Karpas-422 (cell line): ENCODE results near the gene RPL37. TPM values are rescaled to one million over a fixed set of nuclear protein-coding genes. Genes with fewer than 3 reads are reported as not detected.
A peak's percentile ranks its signal among the peaks of the same experiment; 100 is the strongest.
"Not testable (repeated sequence)": the region's sequence is repeated elsewhere in the genome, so short reads cannot be mapped to it uniquely, and the experiment has no call there.

ENCODE experiments used
- DNase-seq: peaks from one replicate; pipeline ENCODE4 v3.0.0-alpha.2; 2015
- H2AFZ ChIP-seq: fragments of 200-600 bp; sonication (generic); 2 replicates; pipeline ENCODE4 v1.6.1; 2014; ENCODE audit warnings: antibody characterized with exemption, low read length, mixed read lengths
- H3K27ac ChIP-seq: fragments of 200-600 bp; sonication (generic); 2 replicates; pipeline ENCODE4 v1.5.1; 2014; ENCODE audit warnings: mild to moderate bottlenecking, low read length, moderate library complexity
- H3K27me3 ChIP-seq: fragments of 200-600 bp; sonication (generic); 2 replicates; pipeline ENCODE4 v1.6.1; 2014; ENCODE audit warnings: low read length, mixed read lengths
- H3K36me3 ChIP-seq: fragments of 200-600 bp; sonication (generic); 2 replicates; pipeline ENCODE4 v1.6.1; 2014; ENCODE audit warnings: low read length, mixed read lengths; ENCODE audit not compliant: insufficient read depth
- H3K4me1 ChIP-seq: fragments of 200-600 bp; sonication (generic); 2 replicates; pipeline ENCODE4 v1.6.1; 2014; ENCODE audit warnings: mild to moderate bottlenecking, low read length, mixed read lengths
- H3K4me2 ChIP-seq: fragments of 200-600 bp; sonication (generic); 2 replicates; pipeline ENCODE4 v1.6.1; 2014; ENCODE audit warnings: low read length, low read depth, mild to moderate bottlenecking; ENCODE audit not compliant: poor library complexity, severe bottlenecking
- H3K4me3 ChIP-seq: fragments of 200-600 bp; sonication (generic); 2 replicates; pipeline ENCODE4 v1.5.1; 2014; ENCODE audit warnings: mild to moderate bottlenecking, antibody characterized with exemption, low read length, mixed read lengths
- H3K79me2 ChIP-seq: fragments of 200-600 bp; sonication (generic); 2 replicates; pipeline ENCODE4 v1.6.1; 2014; ENCODE audit warnings: mild to moderate bottlenecking, low read length, mixed read lengths
- H3K9ac ChIP-seq: fragments of 200-600 bp; sonication (generic); 2 replicates; pipeline ENCODE4 v1.6.0; 2014; ENCODE audit warnings: low read length
- H3K9me2 ChIP-seq: fragments of 200-600 bp; sonication (generic), shearing (Covaris generic); replicated peaks from 2 replicates; pipeline ENCODE4 v1.6.0; 2014; ENCODE audit warnings: mild to moderate bottlenecking, low read length, moderate library complexity; ENCODE audit not compliant: insufficient read depth
- H3K9me3 ChIP-seq: fragments of 300-700, 200-600 bp; sonication (generic); 2 replicates; pipeline ENCODE4 v1.6.1; 2014; ENCODE audit warnings: low read length, mixed read lengths
- H4K20me1 ChIP-seq: fragments of 200-600 bp; sonication (generic); 2 replicates; pipeline ENCODE4 v1.6.1; 2014; ENCODE audit warnings: mild to moderate bottlenecking, antibody characterized with exemption, low read length, low read depth; ENCODE audit not compliant: insufficient read depth
- total RNA-seq: library from RNA; depleted of rRNA; stranded (reverse); fragments of >200 nt; shearing (Covaris generic); gene quantifications from 2 replicates; pipeline ENCODE4 v1.2.3, GENCODE V29; 2014; ENCODE audit warnings: low replicate concordance

The RPL37 gene
- total RNA-seq, 1 experiment from 2014 or later = 3,939 TPM

DNA sequence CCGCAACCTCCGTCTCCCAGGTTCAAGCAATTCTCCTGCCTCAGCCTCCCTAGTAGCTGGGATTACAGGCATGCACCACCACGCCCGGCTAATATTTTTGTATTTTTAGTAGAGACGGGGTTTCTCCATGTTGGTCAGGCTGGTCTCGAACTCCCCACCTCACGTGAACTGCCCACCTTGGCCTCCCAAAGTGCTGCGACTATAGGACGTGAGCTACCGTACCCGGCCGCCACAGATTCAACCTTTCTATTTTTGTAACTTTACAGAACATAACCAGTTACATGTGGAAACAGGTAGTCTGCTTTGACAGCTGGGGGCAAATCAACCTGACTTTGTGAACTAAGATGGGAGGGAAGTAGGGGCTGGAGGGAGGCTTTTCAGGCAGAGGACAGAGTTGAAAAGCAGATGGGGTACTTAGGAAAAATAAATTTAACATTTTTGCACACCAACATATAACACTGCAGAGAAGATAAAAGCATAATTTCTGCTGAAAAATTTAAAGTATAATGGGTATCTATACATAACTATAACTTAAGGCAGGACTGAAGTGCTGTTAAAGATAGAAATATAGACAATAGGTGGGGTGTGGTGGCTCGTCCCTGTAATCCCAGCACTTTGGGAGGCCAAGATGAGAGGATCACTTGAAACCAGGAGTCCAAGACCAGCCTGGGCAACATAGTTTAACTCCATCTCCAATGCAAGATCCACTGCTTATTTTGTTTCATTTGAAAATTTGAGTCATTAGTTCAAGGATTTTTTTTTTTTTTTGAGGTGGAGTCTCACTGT lies 5.1 kb downstream of the RPL37 start:
- no peaks in the 10 kb centered on the region for H3K9me3 ChIP-seq
- no peak overlapping the region for H3K4me2 ChIP-seq
- no peak overlapping the region for H2AFZ ChIP-seq
- H3K9ac ChIP-seq = no peak overlapping the region
- H4K20me1 ChIP-seq = peaks cover 66% of the 10 kb centered on the region
- peaks cover 81% of the 10 kb centered on the region for H3K36me3 ChIP-seq
- H3K9me2 ChIP-seq = no peaks in the 10 kb centered on the region
- H3K79me2 ChIP-seq = peaks cover 36% of the 10 kb centered on the region
- H3K4me3 ChIP-seq = no peak overlapping the region
- peaks cover 25% of the 10 kb centered on the region for H3K4me1 ChIP-seq
- no peak for DNase-seq
- H3K27ac ChIP-seq = no peak overlapping the region
- H3K27me3 ChIP-seq = no peaks in the 10 kb centered on the region

DNA sequence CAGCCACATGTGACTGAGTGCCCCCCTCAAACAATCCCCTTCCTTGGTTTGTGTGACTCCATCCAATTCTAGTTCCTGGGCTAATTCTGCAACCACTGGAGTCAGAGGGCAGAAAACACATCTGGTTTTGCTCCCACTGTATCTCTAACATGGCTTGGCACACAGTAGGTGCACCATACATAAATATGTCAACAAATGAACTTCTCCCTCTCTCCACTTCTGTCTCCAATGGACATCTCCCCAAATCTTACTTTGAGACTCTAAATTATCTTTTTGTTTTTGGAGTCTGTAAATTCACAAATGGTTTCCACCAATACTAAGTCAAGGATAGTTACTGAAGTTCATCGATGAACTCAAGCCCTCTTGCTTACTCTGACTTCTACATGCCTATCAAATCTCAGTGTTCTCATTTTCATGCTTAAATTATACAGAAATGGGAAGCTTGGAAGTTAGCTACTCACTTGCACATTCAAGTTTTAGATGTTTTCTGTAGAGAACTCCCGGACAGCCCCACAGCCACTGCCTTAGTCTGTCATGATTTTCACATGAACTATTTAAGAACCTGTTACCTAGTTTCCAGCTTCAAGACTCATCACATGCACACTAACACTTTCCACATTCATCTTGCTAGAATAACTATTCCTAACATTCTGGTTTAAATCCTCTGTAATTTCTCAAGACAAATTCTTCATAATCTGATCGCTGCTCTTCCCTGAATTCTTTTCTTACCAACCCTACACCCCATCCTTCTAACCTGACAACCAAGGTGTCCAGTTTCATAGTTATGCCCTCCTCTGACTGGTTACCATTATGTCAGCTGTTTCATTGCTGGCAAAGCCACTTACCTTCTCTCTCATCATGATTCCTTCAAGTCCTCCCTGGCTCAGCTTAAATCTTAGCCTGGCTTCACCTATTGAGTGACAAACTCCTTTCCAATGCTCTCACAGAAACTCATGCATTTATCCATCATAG lies 6.0 kb downstream of the RPL37 start:
- Histone ChIP-seq H3K9ac (no peak overlapping the region), H3K4me3 (no peak overlapping the region), H3K9me2 (no peaks in the 10 kb centered on the region), H3K79me2 (peaks cover 26% of the 10 kb centered on the region), H3K9me3 (no peaks in the 10 kb centered on the region), H3K36me3 (peaks cover 73% of the 10 kb centered on the region), H3K27me3 (no peaks in the 10 kb centered on the region), H3K4me2 (no peak overlapping the region), H4K20me1 (peaks cover 58% of the 10 kb centered on the region), H3K4me1 (peaks cover 24% of the 10 kb centered on the region), H3K27ac (no peak overlapping the region), H2AFZ (no peak overlapping the region)
- peak; percentile 57 for DNase-seq

DNA sequence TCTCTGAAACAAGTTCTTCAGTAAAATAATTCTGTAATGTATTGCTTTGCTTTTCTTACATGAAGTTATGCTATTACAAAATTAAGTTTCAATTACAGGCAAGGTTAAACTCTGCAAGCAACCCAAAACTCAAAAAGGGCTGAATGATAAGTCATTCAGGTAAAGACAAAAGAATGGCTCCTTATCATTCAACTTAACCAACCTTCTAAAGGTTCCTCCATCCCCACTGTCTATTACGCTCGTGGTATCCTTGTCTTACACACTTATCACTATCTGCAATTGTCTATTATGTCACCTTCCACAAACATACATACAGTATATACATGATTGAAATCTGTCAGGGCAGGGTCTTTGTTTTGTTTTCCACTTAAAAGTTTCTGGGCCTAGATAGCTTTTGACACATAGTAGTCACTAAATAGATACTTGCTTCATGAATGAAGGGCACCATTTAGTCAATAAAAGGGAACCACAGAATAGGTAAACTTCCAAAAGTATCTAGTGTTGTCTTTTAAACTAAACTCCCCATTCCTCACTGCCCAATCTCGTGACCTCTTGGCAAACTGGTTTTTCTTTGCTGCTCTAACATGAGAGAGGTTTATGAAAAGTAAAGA lies 6.9 kb downstream of the RPL37 start:
- Histone ChIP-seq H4K20me1 (peaks cover 49% of the 10 kb centered on the region), H3K9me2 (no peaks in the 10 kb centered on the region), H3K27me3 (no peaks in the 10 kb centered on the region), H3K27ac (no peak overlapping the region), H3K9ac (no peak overlapping the region), H2AFZ (no peak overlapping the region), H3K4me3 (no peak overlapping the region), H3K79me2 (peaks cover 18% of the 10 kb centered on the region), H3K9me3 (no peaks in the 10 kb centered on the region), H3K4me1 (peaks cover 15% of the 10 kb centered on the region), H3K4me2 (no peak overlapping the region), H3K36me3 (peaks cover 64% of the 10 kb centered on the region)
- DNase-seq = no peak

DNA sequence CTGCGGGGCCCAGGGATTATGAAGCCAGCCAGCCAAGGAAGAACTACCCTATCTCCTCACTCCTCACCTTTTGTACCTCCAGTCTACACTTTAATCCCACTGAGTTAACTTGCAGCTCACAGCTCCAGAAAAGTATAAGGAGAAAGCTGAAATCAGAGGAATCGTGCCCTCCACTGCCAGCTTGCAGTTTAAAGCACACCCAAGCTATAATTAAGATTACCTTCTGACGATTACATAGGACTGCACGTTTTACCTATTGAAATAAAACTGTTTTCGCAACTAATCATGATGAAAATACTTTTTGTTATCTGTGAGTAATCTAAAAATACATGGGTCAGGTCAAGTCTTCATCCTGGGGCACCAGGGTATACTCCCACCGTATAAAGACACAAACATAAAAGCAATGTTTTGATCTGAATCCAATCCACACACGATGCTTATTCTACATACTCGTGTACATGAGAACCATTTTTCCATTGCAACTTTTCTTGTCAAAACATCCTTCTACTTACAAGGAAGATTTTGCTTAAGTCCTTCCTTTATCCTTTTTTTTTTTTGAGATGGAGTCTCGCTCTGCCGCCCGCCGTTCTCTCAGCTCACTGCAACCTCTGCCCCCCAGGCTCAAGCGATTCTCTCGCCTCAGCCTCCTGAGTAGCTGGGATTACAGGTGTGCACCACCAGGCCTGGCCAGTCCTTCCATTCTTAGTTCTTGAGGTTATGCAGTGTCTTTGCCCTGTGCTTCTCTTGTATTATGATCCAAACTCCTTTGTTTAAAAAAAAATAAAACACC lies 7.6 kb downstream of the RPL37 start:
- Histone ChIP-seq H3K9ac (no peak overlapping the region), H3K27ac (no peak overlapping the region), H3K79me2 (peaks cover 10% of the 10 kb centered on the region), H3K4me2 (no peak overlapping the region), H2AFZ (no peak overlapping the region), H3K9me2 (no peaks in the 10 kb centered on the region), H3K9me3 (no peaks in the 10 kb centered on the region), H3K4me3 (no peak overlapping the region), H3K4me1 (peaks cover 8% of the 10 kb centered on the region; the same call in 1 of the 2 replicates), H4K20me1 (peaks cover 42% of the 10 kb centered on the region), H3K27me3 (no peaks in the 10 kb centered on the region), H3K36me3 (peaks cover 57% of the 10 kb centered on the region)
- peak; percentile 46 for DNase-seq

DNA sequence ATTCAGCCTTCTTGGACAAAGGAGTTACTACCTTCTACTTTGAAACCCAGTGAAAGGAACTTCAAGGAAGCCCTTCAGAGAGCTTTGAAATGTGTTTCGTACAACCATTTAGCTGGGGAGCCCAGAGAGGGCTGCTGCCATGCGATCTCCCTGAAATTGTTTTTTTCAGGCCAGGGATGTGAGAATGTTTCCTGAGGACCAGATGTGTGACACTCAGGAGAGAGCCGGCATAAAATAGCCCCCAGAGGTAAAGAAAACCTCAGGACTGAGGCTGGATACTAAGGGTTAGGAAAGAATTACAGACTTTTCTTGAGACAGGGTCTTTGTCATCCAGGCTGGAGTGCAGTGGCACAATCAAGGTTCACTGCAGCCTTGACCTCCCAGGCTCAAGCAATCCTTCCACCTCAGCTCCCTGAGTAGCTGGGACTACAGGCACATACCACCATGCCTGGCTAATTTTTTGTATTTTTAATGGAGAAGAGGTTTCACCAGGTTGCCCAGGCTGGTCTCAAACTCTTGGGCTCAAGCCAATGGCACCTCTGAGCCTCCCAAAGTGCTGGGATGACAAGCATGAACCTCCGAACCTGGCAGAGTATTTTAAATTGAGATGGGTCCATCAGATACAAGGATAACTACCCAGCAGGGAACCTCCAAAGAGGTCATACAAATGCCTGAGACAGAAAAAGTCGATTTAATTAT lies 8.4 kb downstream of the RPL37 start:
- no peak overlapping the region for H2AFZ ChIP-seq
- peak; percentile 41 for DNase-seq
- peaks cover 2% of the 10 kb centered on the region; the same call in 1 of the 2 replicates for H3K4me1 ChIP-seq
- no peak overlapping the region for H3K4me3 ChIP-seq
- H4K20me1 ChIP-seq = peaks cover 34% of the 10 kb centered on the region
- no peaks in the 10 kb centered on the region for H3K27me3 ChIP-seq
- H3K9ac ChIP-seq = no peak overlapping the region
- no peak overlapping the region for H3K27ac ChIP-seq
- no peaks in the 10 kb centered on the region for H3K9me3 ChIP-seq
- peaks cover 3% of the 10 kb centered on the region for H3K79me2 ChIP-seq
- no peak overlapping the region for H3K4me2 ChIP-seq
- peaks cover 49% of the 10 kb centered on the region for H3K36me3 ChIP-seq
- no peaks in the 10 kb centered on the region for H3K9me2 ChIP-seq

DNA sequence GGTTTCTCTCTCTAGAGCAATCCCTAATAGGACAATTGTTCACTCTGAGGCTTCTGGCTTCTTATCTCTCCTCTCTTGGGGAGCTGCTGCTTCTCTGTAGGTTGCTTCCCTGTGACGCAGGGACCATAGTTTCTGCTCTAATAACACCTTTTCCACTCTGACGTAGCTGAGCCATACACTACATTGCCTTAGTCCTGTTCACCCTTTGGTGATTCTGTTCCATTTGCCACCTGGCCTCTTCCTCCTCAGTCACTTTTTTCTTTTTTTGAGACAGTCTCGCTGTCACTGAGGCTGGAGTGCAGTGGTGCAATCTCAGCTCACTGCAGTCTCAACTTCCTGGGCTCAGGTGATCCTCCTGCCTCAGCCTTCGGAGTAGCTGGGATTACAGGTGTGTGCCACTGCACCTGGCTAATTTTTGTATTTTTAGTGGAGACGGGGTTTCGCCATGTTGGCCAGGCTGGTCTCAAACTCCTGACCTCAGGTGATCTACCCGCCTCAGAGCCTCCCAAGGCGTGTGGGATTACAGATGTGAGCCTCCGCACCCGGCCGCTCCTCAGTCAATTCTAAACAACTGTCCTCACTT lies 9.5 kb downstream of the RPL37 start:
- H3K4me1 ChIP-seq, H3K27ac ChIP-seq, H3K79me2 ChIP-seq, H3K4me3 ChIP-seq, H3K27me3 ChIP-seq, H3K4me2 ChIP-seq, H2AFZ ChIP-seq, H3K9me3 ChIP-seq, H3K9me2 ChIP-seq, H3K9ac ChIP-seq: not testable (repeated sequence)
- Histone ChIP-seq H3K36me3 (peaks cover 38% of the 10 kb centered on the region), H4K20me1 (peaks cover 30% of the 10 kb centered on the region; the same call in 1 of the 2 replicates)
- peak; percentile 73 for DNase-seq

DNA sequence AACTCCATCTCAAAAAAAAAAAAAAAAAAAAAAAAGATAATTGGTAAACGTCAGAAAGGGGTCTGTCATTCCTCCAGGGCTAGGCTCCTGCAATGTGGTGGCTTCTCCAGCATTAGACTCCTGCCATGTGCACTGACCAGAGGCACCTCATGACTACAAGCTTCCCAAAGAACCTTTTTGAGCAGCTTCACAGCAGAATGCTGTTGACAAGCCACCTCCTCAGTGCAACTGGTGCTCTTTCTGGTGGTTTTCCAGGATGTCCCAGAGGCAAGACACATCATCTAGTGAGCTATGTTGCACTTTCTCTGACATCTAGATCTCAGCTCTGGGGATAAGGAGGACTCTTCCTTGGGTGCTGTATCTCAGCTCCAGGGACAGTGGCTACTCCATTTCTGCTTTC lies 11.6 kb downstream of the RPL37 start:
- peaks cover 14% of the 10 kb centered on the region; the same call in 1 of the 2 replicates for H4K20me1 ChIP-seq
- no peaks in the 10 kb centered on the region for H3K9me3 ChIP-seq
- H3K79me2 ChIP-seq = no peaks in the 10 kb centered on the region
- no peak overlapping the region for H2AFZ ChIP-seq
- no peak for DNase-seq
- no peaks in the 10 kb centered on the region for H3K9me2 ChIP-seq
- no peak overlapping the region for H3K4me2 ChIP-seq
- H3K9ac ChIP-seq = no peak overlapping the region
- H3K27me3 ChIP-seq = no peaks in the 10 kb centered on the region
- H3K36me3 ChIP-seq = peaks cover 20% of the 10 kb centered on the region; the same call in 1 of the 2 replicates
- no peaks in the 10 kb centered on the region for H3K4me1 ChIP-seq
- H3K27ac ChIP-seq = no peak overlapping the region
- no peak overlapping the region for H3K4me3 ChIP-seq
